Right lobe of liver (tissue), 6 donors: ENCODE results near the gene LDB2. TPM values are rescaled to one million over a fixed set of nuclear protein-coding genes. Genes with fewer than 3 reads are reported as not detected.
A peak's percentile ranks its signal among the peaks of the same experiment; 100 is the strongest.

Experiments
- ATAC-seq, 4 donors: fragments of 200-7000 bp; cut with Tn5 transposase; one replicate each; pipeline ENCODE4 v1.9.1; 2020; ENCODE audit warnings: mild to moderate bottlenecking in 4 of 4, moderate library complexity in 4 of 4
- DNase-seq, 3 donors: peaks; one replicate each; pipeline ENCODE4 v3.0.0-alpha.2; 2020
- H3K27ac ChIP-seq, 3 donors: fragments of 200-600 bp; one replicate each; pipeline ENCODE4 v1.8.0; 2022
- H3K27me3 ChIP-seq, 2 donors: fragments of 200-600 bp; one replicate each; pipeline ENCODE4 v1.8.0; 2022
- H3K36me3 ChIP-seq, 4 donors: fragments of 200-600 bp; sonication (generic) in 1 of 4; one replicate each; pipeline versions ENCODE4 v1.5.1 to v1.8.0; 2017 to 2022; ENCODE audit warnings: control low read depth in 1 of 4
- H3K4me1 ChIP-seq, 4 donors: fragments of 200-600 bp; sonication (generic) in 1 of 4; one replicate each; pipeline versions ENCODE4 v1.5.1 to v1.8.0; 2017 to 2022; ENCODE audit warnings: control low read depth in 1 of 4
- H3K4me3 ChIP-seq, 3 donors: fragments of 200-600 bp; one replicate each; pipeline ENCODE4 v1.8.0; 2022
- H3K9me3 ChIP-seq, 4 donors: fragments of 200-600 bp; sonication (generic) in 1 of 4; one replicate each; pipeline versions ENCODE4 v1.5.1 to v1.8.0; 2017 to 2022; ENCODE audit warnings: control low read depth in 1 of 4
- CTCF ChIP-seq, 4 donors: fragments of 200-600 bp in 3 of 4; fragments of 450-650 bp in 1 of 4; IDR thresholded peaks; one replicate each; pipeline versions ENCODE4 v1.5.1 to v1.8.0; 2016 to 2022; ENCODE audit warnings: antibody characterized with exemption in 4 of 4, mild to moderate bottlenecking in 2 of 4
- POLR2A ChIP-seq: fragments of 450-650 bp; IDR thresholded peaks from one replicate; pipeline ENCODE4 v1.6.1; 2017; ENCODE audit warnings: antibody characterized with exemption, mild to moderate bottlenecking
- WGBS: methylation state at CpG from one replicate; pipeline ENCODE4 v1.1.6; 2018; ENCODE audit warnings: low coverage, low lambda C conversion rate; ENCODE audit not compliant: insufficient coverage; ENCODE audit errors: missing lambda C conversion rate; 5-methylcytosine and 5-hydroxymethylcytosine counted together
- intact Hi-C, 2 donors: fragments of 100-400 bp; cut with DNase I; formaldehyde crosslinking; loops; one replicate each; pipeline versions ENCODE4 v1.11.2 to v1.14.1; 2022
- total RNA-seq, 6 experiments: library from RNA; depleted of rRNA in 2 of 6; stranded (reverse); fragments of >200 nt in 2 of 6; fragmentation: NEBNext Ultra II Directional in 3 of 6; extraction: Animal tissue kit (Norgen Biotek cat#: 25700) in 3 of 6; gene quantifications; one replicate each; pipeline versions ENCODE4 v1.1.0 to v1.2.4, GENCODE V29; 2016 to 2023
- donor health status: DM: no; HTN: yes; CAD: no.
- donor health status: DM: no; HTN: no; CAD: no.
- donor health status: DM: no; HTN: no; CAD: no.
- donor health status: DM: no; HTN: yes; CAD: no.
- donor health status: DM: no; HTN: yes; CAD: no.

The LDB2 gene
- total RNA-seq, 6 experiments from 2014 or later = 11.4 to 26.6 (median 17.3) TPM

- peak in 3 of 4 donors; percentile 22 to 36 (median 24) for TF ChIP-seq CTCF (IDR thresholded peaks at IDR 0.05)
- TF ChIP-seq POLR2A = no peak
- no peak overlapping the region for H3K27ac ChIP-seq
- 40% methylated on average over 1 of the region's 1 CpG for WGBS
- no peaks in the 10 kb centered on the region for H3K36me3 ChIP-seq
- peak in 1 of 4 donors; percentile 16 for ATAC-seq
- intact Hi-C loops = loop anchor here in 1 of 2 donors (10.0 kb wide), 1 partner anchor 119 kb away; no protein-coding TSS in a partner anchor
- no peak for DNase-seq
- no peak overlapping the region for H3K4me3 ChIP-seq
- no peaks in the 10 kb centered on the region for H3K4me1 ChIP-seq
- no peaks in the 10 kb centered on the region for H3K27me3 ChIP-seq
- H3K9me3 ChIP-seq = no peaks in the 10 kb centered on the region
These were observed 15.8 kb upstream of the LDB2 start for GRCh38 chr4:16914208-16914607.

- H3K4me3 ChIP-seq = no peak overlapping the region
- 83% methylated on average over 1 of the region's 5 CpGs for WGBS
- TF ChIP-seq CTCF (IDR thresholded peaks at IDR 0.05) = no peak
- TF ChIP-seq POLR2A = no peak
- ATAC-seq (no peak), DNase-seq (no peak)
- intact Hi-C loops = loop anchor here in 1 of 2 donors (10.0 kb wide), 1 partner anchor 118 kb away; no protein-coding TSS in a partner anchor
- no peak overlapping the region for H3K27ac ChIP-seq
- H3K27me3 ChIP-seq = no peaks in the 10 kb centered on the region
- H3K36me3 ChIP-seq = no peaks in the 10 kb centered on the region
- H3K4me1 ChIP-seq = no peaks in the 10 kb centered on the region
- H3K9me3 ChIP-seq = no peaks in the 10 kb centered on the region
These were observed 14.5 kb upstream of the LDB2 start for GRCh38 chr4:16912896-16913295.

DNA sequence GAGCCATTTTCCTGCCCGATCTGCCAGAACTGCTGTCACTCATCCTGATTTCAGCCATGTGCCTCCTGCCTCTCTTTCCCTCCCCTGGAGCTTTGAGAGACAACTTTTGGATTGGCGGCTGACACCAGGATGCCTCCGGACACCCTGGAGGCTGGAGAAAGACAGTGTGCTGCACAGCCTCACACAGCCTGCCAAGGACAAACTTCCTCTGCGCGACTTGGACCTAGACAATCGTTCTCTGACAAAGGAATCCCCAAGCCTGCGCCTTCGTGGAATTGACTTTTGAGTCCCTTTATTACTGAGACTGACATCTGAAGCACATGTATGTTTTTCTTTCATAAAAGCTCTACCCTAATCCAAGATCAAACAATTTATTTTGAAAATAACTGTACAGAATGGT lies 10.8 kb upstream of the LDB2 start:
- Histone ChIP-seq H3K36me3 (no peaks in the 10 kb centered on the region), H3K27me3 (no peaks in the 10 kb centered on the region), H3K9me3 (no peaks in the 10 kb centered on the region), H3K4me1 (no peaks in the 10 kb centered on the region), H3K4me3 (no peak overlapping the region), H3K27ac (no peak overlapping the region)
- 42% methylated on average over 8 of the region's 8 CpGs for WGBS
- TF ChIP-seq POLR2A (no peak), CTCF (IDR thresholded peaks at IDR 0.05) (no peak)
- DNase-seq (no peak), ATAC-seq (peak; percentile 38 to 64 (median 48))
- intact Hi-C loops = no loop called here

DNA sequence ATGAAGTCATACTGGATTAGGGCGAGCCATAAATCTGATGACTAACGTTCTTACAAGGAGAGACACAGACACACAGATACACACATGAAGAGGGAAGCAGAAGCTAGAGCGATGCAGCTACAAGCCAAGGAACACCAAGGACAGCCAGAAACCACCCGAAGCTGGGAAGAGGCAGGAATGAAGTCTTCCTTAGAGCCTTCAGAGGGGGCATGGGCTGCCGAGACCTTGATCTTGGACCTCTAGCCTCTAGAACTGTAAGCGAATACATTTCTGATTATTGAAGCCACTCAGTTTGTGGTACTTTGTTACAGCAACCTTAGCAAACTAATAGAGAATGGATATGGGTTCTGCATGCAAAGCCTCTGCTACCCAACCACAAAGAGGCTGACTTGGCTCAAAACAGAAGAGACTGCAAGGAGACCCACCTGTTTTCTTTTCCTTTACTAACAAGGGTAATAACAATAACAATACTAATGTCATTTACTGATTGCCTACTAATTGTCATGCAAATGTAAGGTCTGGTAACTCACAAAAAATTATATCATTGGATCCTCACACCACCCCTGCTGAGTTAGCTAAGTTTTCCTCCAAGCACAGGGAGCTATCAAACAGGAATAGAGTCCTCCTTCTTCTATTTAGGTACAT lies 10.1 kb upstream of the LDB2 start:
- H3K4me3 ChIP-seq = no peak overlapping the region
- H3K4me1 ChIP-seq = no peaks in the 10 kb centered on the region
- no peak overlapping the region for H3K27ac ChIP-seq
- ATAC-seq (no peak), DNase-seq (no peak)
- 79% methylated on average over 6 of the region's 6 CpGs for WGBS
- intact Hi-C loops = no loop called here
- no peaks in the 10 kb centered on the region for H3K27me3 ChIP-seq
- H3K36me3 ChIP-seq = no peaks in the 10 kb centered on the region
- TF ChIP-seq POLR2A (no peak), CTCF (IDR thresholded peaks at IDR 0.05) (no peak)
- no peaks in the 10 kb centered on the region for H3K9me3 ChIP-seq
